Activated naive CD4-positive, alpha-beta T cell (primary cell): ENCODE results near the gene MT3.
A peak's percentile ranks its signal among the peaks of the same experiment; 100 is the strongest.

Experiments used
- DNase-seq, 4 experiments: peaks; one replicate each; lab custom pipeline; 2025; lab: John Stamatoyannopoulos, UW

MT3 gene

GRCh38 chr16:56589141-56590039 is at the start of gene MT3:
Gene MT3, plus strand, starts transcription at chr16:56589528. Its CDS starts 63 bp downstream, at chr16:56589591.
- DNase-seq, result peak in 1 of 4 experiments; percentile 25

GRCh38 chr16:56539656-56540055 is 49.7 kb upstream of the MT3 start:
- DNase-seq, result no peak

DNA sequence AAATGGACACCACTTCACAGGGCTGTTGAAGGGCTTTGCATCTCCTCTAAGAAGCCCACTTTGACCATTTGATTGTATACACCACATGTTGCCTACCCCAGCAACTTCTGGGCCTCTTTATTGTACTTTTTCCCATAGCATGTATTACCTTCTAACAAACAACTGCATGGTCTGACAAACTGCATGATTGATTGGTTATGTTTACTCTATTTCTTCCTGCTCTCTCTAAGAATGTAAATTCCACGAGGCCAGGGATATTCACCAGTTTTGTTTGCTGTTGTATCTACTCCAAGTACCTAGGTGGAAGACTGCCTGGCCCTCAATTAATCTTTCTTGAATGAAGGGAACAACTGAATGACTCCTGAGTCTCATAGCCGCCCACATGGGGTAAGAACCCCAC is 47.3 kb upstream of the MT3 start:
- no peak for DNase-seq

DNA sequence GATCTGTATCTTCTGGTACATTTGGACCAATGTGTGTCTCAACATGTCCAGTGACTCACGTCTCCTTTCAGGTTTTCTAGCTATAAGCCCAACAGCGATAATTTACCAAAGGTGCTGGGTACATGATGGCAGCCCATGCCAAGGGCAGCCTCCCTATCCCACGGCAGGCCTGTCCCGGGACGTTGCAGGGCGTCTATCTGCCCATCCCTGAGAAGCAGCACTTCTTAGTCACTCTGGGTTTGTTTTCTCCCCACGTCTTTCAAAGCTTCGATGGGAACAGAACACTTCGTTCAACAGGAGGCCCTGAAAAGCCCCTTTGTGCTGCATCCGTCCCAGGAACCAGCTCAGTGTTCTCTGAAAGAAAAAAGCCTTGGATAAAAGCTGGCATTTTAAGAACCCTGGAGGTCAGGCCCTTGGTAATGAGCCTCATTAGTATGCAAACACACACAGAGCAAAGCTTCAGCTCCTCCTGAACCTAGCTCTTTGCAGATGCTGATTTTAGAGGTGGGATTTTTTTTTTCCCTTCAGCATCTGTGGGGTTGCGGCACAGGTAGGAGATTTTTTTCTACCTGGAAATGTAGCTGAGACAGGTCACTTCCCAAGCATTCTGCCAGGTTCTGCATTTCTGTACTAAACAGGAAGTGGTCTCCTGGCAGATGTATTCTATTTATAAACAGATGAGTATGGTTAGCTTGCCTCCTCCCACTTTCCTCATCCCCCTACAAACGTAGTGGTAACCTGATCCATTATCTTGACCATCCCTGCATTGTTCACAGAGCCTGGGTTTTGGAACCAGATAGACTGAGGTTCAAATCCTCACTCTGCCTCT is 42.0 kb upstream of the MT3 start:
- no peak for DNase-seq

GRCh38 chr16:56547949-56548567 is 41.3 kb upstream of the MT3 start:
- DNase-seq, result no peak

DNA sequence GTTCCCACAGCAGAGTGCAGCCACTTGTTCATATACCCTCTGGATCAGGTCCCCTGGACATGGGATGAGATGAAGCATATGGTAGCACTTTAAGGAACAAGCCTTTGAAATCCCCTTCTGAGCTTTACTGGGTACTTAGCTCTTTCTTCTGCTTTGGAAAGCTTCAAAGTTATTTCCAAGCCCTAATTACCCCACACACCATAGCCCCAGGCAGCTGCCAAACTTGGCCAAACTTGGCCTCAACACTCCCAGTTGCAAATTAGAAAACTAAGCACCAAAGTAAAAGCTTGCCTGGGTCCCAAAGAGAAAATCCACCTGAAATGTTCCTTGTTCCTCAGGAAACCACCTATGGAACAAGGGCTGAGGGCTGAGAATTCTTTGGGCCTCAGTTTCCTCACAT is 40.2 kb upstream of the MT3 start:
- no peak for DNase-seq

DNA sequence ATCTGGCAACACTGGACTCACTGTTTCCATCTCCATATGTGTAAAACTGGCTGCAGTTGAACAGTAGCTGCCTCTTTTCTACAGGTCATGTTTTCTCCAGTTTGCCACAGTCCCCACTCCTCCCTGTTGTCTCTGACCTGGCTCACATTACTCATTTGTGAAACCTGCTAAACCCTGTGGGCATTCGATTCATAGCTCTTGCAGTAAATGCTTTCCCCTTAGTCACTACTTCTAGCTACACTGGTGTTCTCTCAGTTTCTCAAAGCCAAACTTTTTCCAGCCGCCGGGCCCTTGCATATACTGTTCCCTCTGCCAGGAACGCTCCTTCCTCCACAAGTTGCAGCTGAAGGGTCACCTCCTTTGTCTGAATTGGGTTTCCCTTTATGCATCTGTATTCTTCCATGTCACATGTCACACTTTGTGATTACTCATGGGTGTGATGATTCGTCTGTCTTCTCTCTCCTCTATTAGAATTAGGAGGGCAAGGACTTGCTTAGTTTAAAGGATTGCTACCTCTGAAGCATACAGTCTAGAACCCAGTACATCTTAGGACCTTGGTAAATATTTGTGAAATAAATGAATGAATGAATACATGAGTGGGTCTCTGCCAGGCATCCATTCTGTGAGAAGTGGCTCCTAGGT is 39.5 kb upstream of the MT3 start:
- no peak for DNase-seq

DNA sequence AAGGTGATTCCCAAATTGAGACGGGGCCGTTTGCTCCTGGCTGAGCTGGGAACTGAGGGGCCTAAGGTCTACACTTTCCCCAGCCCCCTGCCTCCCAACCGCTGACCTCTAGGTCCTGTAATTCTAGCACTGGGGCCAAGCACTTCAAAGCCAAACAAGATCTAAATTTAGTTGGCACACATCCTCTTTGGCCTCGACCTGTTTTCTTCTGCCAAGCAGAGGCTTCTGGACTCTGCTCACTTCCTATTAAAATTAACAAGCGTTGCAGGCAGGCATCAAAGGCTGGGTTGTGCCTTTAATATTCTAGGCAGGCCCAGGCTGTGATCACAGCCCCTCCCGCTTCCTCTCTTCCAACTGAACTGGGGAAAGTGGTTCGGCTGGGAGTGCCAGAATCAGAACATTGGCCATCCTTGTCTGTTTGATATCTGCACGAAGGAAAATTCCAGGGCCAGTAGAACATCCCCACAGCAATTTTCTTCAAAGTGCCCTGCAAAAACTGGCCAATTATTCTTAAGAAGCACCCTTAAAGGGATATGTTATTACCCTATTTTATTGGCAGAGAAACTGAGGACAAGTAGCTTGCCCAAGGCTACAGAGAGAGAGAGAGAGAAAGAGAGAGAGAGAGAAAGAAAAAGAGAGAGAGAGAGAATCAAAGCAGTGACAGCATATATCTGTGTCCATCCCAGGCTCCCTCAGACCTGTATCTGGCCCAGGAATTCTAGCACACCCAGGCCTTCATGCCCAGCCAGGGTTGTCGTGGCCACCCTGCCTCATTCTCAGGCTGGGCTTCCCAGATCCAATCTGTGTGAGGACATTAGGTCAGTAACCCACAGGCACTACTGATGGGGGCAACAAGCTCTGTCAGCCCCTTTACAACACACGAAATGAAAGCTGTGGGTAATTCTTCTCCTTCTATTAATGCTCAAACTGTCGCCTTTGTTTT is 37.3 kb upstream of the MT3 start:
- DNase-seq, result no peak

DNA sequence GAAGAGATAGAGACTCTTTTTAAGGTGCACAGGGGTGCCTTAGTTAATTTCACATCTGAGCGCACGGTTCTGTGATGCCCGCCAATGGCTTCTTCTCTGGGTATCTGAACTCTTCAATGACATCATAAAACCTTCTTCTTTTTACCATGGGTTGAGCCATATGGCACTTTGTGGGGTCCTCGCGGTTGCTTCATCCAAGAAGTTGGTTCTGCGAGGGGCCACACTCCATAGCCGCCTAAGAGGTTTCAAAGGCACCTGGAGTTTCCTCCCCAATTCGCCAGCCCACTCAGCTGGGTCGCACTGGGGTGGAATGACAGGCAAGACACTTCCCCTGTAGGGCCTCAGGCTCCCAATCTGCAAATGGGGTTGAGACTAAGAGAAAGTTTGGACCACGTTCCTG is 34.9 kb upstream of the MT3 start:
- DNase-seq, result no peak

- DNase-seq, result no peak
Observed at GRCh38 chr16:56558024-56558747, 31.1 kb upstream of the MT3 start.

- DNase-seq, result no peak
Observed at GRCh38 chr16:56559109-56559508, 30.2 kb upstream of the MT3 start.

DNA sequence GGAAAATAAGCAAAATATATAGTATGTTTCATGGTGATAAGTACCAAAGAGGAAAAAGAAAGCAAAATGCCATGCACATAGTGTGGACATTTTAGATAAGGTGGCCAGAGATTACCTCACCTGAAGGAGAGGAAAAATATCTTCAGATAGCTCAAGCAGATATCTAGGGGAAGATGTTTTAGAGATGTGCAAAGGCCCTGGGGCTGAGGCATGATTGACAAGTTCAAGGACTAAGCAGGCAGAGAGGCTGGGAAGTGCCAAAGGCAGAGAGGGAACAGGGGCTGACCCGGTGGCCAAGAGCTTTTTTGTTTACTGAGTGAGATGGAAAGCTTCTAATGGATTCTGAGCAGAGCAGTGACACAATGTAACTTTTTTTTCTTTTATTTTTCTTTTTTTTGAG is 28.9 kb upstream of the MT3 start:
- no peak for DNase-seq

- no peak for DNase-seq
Observed at GRCh38 chr16:56561126-56561525, 28.2 kb upstream of the MT3 start.

- DNase-seq, result no peak
Observed at GRCh38 chr16:56564793-56565477, 24.4 kb upstream of the MT3 start, which contains the start of gene MT4. Gene MT4, plus strand, starts transcription at chr16:56565073. Its CDS starts 56 bp downstream, at chr16:56565129.

DNA sequence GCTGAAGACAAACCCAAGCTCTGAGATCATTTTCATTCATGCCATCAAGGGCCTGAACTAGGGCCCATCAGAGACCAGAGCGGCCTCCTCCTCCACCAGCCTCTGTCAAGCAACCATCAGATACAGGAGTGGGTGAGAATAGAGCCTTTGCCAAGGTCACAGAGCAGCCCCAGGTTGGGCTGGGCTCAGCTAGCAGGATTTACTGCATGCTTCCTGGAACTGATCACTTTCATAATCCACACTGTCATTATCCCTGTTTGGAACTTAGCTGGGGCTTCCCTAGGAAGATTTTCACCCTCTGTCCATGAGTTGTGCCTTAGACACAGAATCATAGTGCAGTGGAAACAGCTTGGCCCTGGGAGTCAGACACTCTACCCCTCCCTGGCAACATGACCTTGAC is 19.4 kb upstream of the MT3 start:
- DNase-seq, result no peak

GRCh38 chr16:56571525-56571924 is 17.8 kb upstream of the MT3 start:
- no peak for DNase-seq

DNA sequence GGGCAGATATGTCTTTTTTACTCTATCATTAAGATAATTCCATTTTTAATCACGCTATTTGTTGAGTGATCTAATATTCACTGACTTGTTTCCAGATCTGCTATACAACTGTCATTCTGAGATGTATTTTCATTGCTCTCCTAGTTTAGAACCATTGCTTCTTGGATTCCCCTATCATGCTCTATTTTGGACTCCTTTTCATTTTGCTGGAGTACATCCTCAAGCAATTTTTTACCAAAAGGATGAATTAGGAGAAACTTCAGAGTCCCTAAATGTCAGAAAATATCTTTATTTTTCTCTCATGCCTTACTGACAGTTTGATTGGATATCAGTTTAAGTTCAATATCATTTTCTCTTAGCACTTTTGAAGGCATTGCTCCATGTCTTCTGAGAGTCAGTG is 14.7 kb upstream of the MT3 start:
- DNase-seq, result no peak

GRCh38 chr16:56576585-56577299 is 12.6 kb upstream of the MT3 start:
- peak; percentile 64 to 80 (median 70) for DNase-seq

GRCh38 chr16:56577300-56577625 is 12.1 kb upstream of the MT3 start:
- DNase-seq, result no peak
